HG02938 (cell line): ENCODE measurements around the gene JAG2.

ENCODE experiments used
- ATAC-seq: cut with Tn5 transposase; IDR thresholded peaks from one replicate; pipeline ENCODE4 v1.9.1; 2021; ENCODE audit warnings: mild to moderate bottlenecking, moderate library complexity; ENCODE audit not compliant: unreplicated experiment

Gene JAG2

GRCh38 chr14:105167303-105168092 is 1.1 kb downstream of the JAG2 start:
- no peak for ATAC-seq

GRCh38 chr14:105166571-105167302 is 1.8 kb downstream of the JAG2 start:
- no peak for ATAC-seq

GRCh38 chr14:105165761-105166485 is 2.7 kb downstream of the JAG2 start:
- no peak for ATAC-seq

- ATAC-seq = no peak
Measured at GRCh38 chr14:105165134-105165704, 3.4 kb downstream of the JAG2 start.

- ATAC-seq = no peak
Measured at GRCh38 chr14:105163040-105163742, 5.4 kb downstream of the JAG2 start.

- no peak for ATAC-seq
Measured at GRCh38 chr14:105162669-105162979, 6.0 kb downstream of the JAG2 start.

- no peak for ATAC-seq
Measured at GRCh38 chr14:105161964-105162668, 6.5 kb downstream of the JAG2 start.

- ATAC-seq = no peak
Measured at GRCh38 chr14:105161309-105161708, 7.3 kb downstream of the JAG2 start.

- no peak for ATAC-seq
Measured at GRCh38 chr14:105160776-105161175, 7.8 kb downstream of the JAG2 start.

- ATAC-seq = no peak
Measured at GRCh38 chr14:105159344-105159743, 9.2 kb downstream of the JAG2 start.

GRCh38 chr14:105158794-105159193 is 9.8 kb downstream of the JAG2 start:
- ATAC-seq = no peak

- ATAC-seq = no peak
Measured at GRCh38 chr14:105157872-105158271, 10.7 kb downstream of the JAG2 start.

GRCh38 chr14:105156414-105157375 is 11.9 kb downstream of the JAG2 start:
- ATAC-seq = no peak

GRCh38 chr14:105155681-105156413 is 12.7 kb downstream of the JAG2 start:
- no peak for ATAC-seq

GRCh38 chr14:105155071-105155651 is 13.4 kb downstream of the JAG2 start:
- no peak for ATAC-seq

GRCh38 chr14:105154476-105154871 is 14.1 kb downstream of the JAG2 start:
- ATAC-seq = no peak

GRCh38 chr14:105153739-105154475 is 14.7 kb downstream of the JAG2 start:
- ATAC-seq = no peak
